Smooth muscle cell (in vitro differentiated cells): ENCODE measurements around the gene STRA8. TPM values are rescaled to one million over a fixed set of nuclear protein-coding genes. Genes with fewer than 3 reads are reported as not detected.

Source experiments
- DNase-seq: peaks from one replicate; lab custom pipeline; 2025; ENCODE audit not compliant: unreplicated experiment; lab: John Stamatoyannopoulos, UW
- H2AFZ ChIP-seq: fragments of 200-600 bp; sonication (generic); 2 replicates; pipeline ENCODE4 v1.6.0; 2016; ENCODE audit warnings: antibody characterized with exemption, low read depth, mild to moderate bottlenecking
- H3F3A ChIP-seq: fragments of 200-600 bp; sonication (generic); 2 replicates; pipeline ENCODE4 v1.6.0; 2017; ENCODE audit warnings: antibody characterized with exemption, low read depth
- H3K27ac ChIP-seq: fragments of 200-600 bp; sonication (generic); 2 replicates; pipeline ENCODE4 v1.5.1; 2016; ENCODE audit warnings: low read depth, mild to moderate bottlenecking
- H3K27me3 ChIP-seq: fragments of 200-600 bp; sonication (generic); 2 replicates; pipeline ENCODE4 v1.6.1; 2016; ENCODE audit warnings: low read depth, mild to moderate bottlenecking
- H3K36me3 ChIP-seq: fragments of 200-600 bp; sonication (generic); 2 replicates; pipeline ENCODE4 v1.5.1; 2016; ENCODE audit warnings: low read depth
- H3K4me1 ChIP-seq: fragments of 200-600 bp; sonication (generic); 2 replicates; pipeline ENCODE4 v1.5.1; 2016; ENCODE audit warnings: low read depth
- H3K4me2 ChIP-seq: fragments of 200-600 bp; sonication (generic); 2 replicates; pipeline ENCODE4 v1.6.0; 2016; ENCODE audit warnings: mild to moderate bottlenecking
- H3K4me3 ChIP-seq: fragments of 200-600 bp; sonication (generic); 2 replicates; pipeline ENCODE4 v1.5.1; 2016; ENCODE audit warnings: mild to moderate bottlenecking
- H3K79me2 ChIP-seq: fragments of 200-600 bp; sonication (generic); 2 replicates; pipeline ENCODE4 v1.6.0; 2016; ENCODE audit warnings: low read depth, mild to moderate bottlenecking
- H3K9ac ChIP-seq: fragments of 200-600 bp; sonication (generic); 2 replicates; pipeline ENCODE4 v1.6.0; 2016; ENCODE audit warnings: low read depth
- H3K9me3 ChIP-seq: fragments of 200-600 bp; sonication (generic); replicated peaks from 2 replicates; pipeline ENCODE4 v1.5.1; 2016; ENCODE audit warnings: low read depth
- H4K20me1 ChIP-seq: fragments of 200-600 bp; sonication (generic); 2 replicates; pipeline ENCODE4 v1.6.0; 2016; ENCODE audit warnings: low read depth
- CTCF ChIP-seq: fragments of 200-600 bp; sonication (generic); IDR thresholded peaks from 2 replicates; pipeline ENCODE4 v1.5.1; 2017; ENCODE audit warnings: borderline replicate concordance, mild to moderate bottlenecking, antibody characterized with exemption; ENCODE audit not compliant: insufficient read depth, poor library complexity, severe bottlenecking
- WGBS: methylation state at CpG from one replicate; pipeline ENCODE4 v1.1.7; 2016; ENCODE audit warnings: low lambda C conversion rate; 5-methylcytosine and 5-hydroxymethylcytosine counted together
- polyA plus RNA-seq: library from polyadenylated mRNA; unstranded; fragments of >200 nt; fragmentation: Nextera tagmentation; extraction: Ambion mirVana; gene quantifications from 2 replicates; pipeline ENCODE4 v1.2.1, GENCODE V29; 2016
- total RNA-seq: library from RNA; depleted of rRNA; stranded (reverse); fragments of >200 nt; gene quantifications from 2 replicates; pipeline ENCODE4 v1.2.3, GENCODE V29; 2014

STRA8 gene
- total and polyA plus RNA-seq, 2 experiments from 2014 or later = not detected

- H3K9ac ChIP-seq = no peak overlapping the region
- 89% methylated on average over 4 of the region's 4 CpGs for WGBS
- no peak for TF ChIP-seq CTCF
Measured at GRCh38 chr7:135257790-135258189, 24.2 kb downstream of the STRA8 start.

GRCh38 chr7:135258585-135258984 lies 24.9 kb downstream of the STRA8 start:
- no peaks in the 10 kb centered on the region for H4K20me1 ChIP-seq
- no peaks in the 10 kb centered on the region for H3K36me3 ChIP-seq
- H3K27ac ChIP-seq = no peak overlapping the region
- peaks cover 14% of the 10 kb centered on the region for H3K4me1 ChIP-seq
- WGBS = 90% methylated on average over 3 of the region's 3 CpGs
- H3K9ac ChIP-seq = no peak overlapping the region
- no peak overlapping the region for H2AFZ ChIP-seq
- no peaks in the 10 kb centered on the region for H3K79me2 ChIP-seq
- no peaks in the 10 kb centered on the region for H3K27me3 ChIP-seq
- no peak overlapping the region for H3K4me3 ChIP-seq
- no peaks in the 10 kb centered on the region for H3F3A ChIP-seq
- no peak for DNase-seq
- H3K9me3 ChIP-seq = no peaks in the 10 kb centered on the region
- no peak for TF ChIP-seq CTCF
- no peak overlapping the region for H3K4me2 ChIP-seq

More at GRCh38 chr7:135257790-135258189, 24.2 kb downstream of the STRA8 start:
- Histone ChIP-seq H3K79me2 (no peaks in the 10 kb centered on the region), H3K36me3 (no peaks in the 10 kb centered on the region), H3K4me1 (peaks cover 14% of the 10 kb centered on the region), H2AFZ (no peak overlapping the region), H3K27ac (no peak overlapping the region), H3K4me3 (no peak overlapping the region), H4K20me1 (no peaks in the 10 kb centered on the region), H3K27me3 (no peaks in the 10 kb centered on the region), H3F3A (no peaks in the 10 kb centered on the region), H3K4me2 (no peak overlapping the region), H3K9me3 (no peaks in the 10 kb centered on the region)
- no peak for DNase-seq

GRCh38 chr7:135259702-135260101 lies 26.1 kb downstream of the STRA8 start:
- Histone ChIP-seq H4K20me1 (no peaks in the 10 kb centered on the region), H3K27ac (no peak overlapping the region), H3K27me3 (no peaks in the 10 kb centered on the region), H3K36me3 (no peaks in the 10 kb centered on the region), H3K4me1 (peaks cover 10% of the 10 kb centered on the region), H3K9me3 (no peaks in the 10 kb centered on the region), H3K4me3 (no peak overlapping the region), H2AFZ (no peak overlapping the region), H3K4me2 (no peak overlapping the region), H3F3A (no peaks in the 10 kb centered on the region), H3K79me2 (no peaks in the 10 kb centered on the region), H3K9ac (no peak overlapping the region)
- DNase-seq = no peak
- 88% methylated on average over 6 of the region's 6 CpGs for WGBS
- no peak for TF ChIP-seq CTCF

- Histone ChIP-seq H3K27me3 (no peaks in the 10 kb centered on the region), H3K4me3 (no peak overlapping the region), H3K4me1 (peaks cover 10% of the 10 kb centered on the region), H3K36me3 (no peaks in the 10 kb centered on the region), H3F3A (no peaks in the 10 kb centered on the region), H4K20me1 (no peaks in the 10 kb centered on the region), H3K4me2 (peak overlapping the region; percentile 7), H3K79me2 (no peaks in the 10 kb centered on the region), H3K9me3 (no peaks in the 10 kb centered on the region), H3K27ac (no peak overlapping the region), H2AFZ (no peak overlapping the region), H3K9ac (no peak overlapping the region)
- no peak for DNase-seq
- TF ChIP-seq CTCF = no peak
- 43% methylated on average over 2 of the region's 2 CpGs for WGBS
Measured at GRCh38 chr7:135260470-135260869, 26.8 kb downstream of the STRA8 start.
